GM19328 (cell line): Measurements from ENCODE around the gene NFIB.

Source experiments
- ATAC-seq: cut with Tn5 transposase; IDR thresholded peaks from one replicate; pipeline ENCODE4 v1.9.1; 2021; ENCODE audit warnings: mild to moderate bottlenecking, moderate library complexity; ENCODE audit not compliant: unreplicated experiment

The NFIB gene

GRCh38 chr9:14321517-14322130 lies 7.7 kb upstream of the NFIB start:
- no peak for ATAC-seq

DNA sequence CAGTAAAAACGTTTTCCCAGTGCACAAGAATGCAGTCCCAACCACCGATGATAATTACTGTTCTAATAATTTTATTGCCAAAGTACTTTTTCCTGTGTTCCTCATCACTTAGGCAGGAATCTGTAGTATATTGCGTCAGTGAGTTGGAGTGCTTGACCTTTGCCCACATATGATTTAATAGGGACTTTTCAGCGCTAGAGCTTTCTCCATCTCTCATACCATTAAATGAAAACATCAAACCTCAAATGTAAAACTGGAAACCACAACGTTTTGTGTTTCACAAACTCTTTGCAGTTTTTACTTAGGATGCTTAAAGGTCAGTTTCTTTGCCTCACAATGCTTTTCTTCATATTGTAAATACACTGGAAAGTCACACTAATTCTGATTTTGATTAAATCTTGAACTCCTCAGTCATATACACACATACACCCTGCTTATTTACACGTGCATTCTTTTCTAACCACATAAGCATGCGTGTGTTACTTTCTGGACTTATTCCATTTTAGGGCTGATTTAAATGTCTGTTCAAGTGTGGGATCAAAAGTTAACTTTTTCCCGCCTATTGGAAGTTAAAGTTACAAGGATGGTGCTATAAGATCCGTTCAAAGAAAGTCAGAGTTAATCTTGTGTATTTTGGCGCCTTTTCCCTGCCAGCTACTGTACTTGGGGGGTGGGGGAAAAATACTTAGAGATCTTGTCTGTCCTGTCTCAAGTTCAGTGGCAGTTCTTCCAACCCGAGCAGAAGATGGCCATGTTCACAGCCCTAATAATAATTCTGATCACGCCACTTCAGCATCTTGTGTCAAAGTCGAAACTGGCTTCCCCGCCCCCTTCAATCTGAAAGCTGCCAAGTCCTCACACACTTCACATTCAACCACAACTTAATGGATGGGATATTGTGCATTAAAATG lies 6.6 kb upstream of the NFIB start:
- ATAC-seq, result no peak

- ATAC-seq, result no peak
Observed at GRCh38 chr9:14318934-14319580, 5.1 kb upstream of the NFIB start.

DNA sequence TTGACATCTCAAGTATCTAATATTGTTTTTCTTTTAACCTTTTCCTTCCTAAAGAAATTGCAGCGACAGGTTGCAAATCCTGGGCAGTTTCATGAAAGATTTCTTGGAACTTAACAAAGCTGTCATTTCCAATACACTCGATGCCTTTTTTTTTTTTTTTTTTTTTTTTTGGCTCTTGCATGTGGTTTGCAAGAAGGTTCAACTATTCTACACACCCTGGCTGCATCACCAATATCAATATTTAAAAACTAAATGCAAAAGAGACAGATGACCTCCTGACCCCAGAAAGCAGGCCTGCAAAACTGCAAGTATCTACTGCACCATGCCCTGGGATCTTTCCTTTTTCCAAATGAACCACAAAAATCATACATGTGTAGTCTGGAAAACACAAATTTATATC lies 4.4 kb upstream of the NFIB start:
- ATAC-seq, result no peak

DNA sequence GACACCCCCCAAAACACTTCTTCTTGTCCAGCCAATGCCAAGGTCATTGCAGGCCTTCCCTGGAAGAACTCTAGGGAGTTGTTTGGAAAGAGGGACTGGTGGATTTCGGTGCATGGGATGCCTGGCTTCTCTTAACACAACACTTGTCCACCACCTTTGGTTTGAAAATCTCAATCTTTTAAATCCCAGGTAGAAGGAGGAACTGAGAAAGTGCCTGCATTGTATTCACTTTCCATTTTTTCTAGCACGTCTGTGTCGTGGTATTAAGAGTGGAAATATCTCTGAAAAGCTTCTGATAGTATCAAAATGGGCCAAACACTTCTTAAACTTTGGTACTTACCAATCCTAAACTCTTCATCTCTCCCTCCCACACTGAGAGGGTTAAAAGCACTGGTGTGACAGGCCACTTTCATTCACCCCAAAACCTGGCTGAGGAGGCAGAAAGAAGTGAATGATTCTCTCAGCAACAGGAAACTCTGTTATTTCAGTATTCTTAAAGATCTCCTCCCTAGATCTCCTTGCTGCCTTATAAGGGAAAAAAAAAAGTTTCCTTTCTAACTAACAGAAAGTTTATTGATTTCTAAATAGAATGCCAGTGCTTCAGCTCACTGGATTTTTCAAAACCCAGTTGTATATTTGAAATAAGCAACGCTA lies 3.9 kb upstream of the NFIB start:
- no peak for ATAC-seq

- ATAC-seq, result no peak
Observed at GRCh38 chr9:14316602-14317300, 2.8 kb upstream of the NFIB start.

- no peak for ATAC-seq
Observed at GRCh38 chr9:14315875-14316601, 2.1 kb upstream of the NFIB start.

- ATAC-seq, result no peak
Observed at GRCh38 chr9:14314929-14315874, 1.3 kb upstream of the NFIB start.

- ATAC-seq, result no peak
Observed at GRCh38 chr9:14314424-14314928, 535 bp upstream of the NFIB start.

GRCh38 chr9:14313378-14313940 lies 482 bp downstream of the NFIB start:
- no peak for ATAC-seq

GRCh38 chr9:14312719-14313377 lies 1.1 kb downstream of the NFIB start:
- ATAC-seq, result no peak

- no peak for ATAC-seq
Observed at GRCh38 chr9:14311956-14312685, 1.8 kb downstream of the NFIB start.

DNA sequence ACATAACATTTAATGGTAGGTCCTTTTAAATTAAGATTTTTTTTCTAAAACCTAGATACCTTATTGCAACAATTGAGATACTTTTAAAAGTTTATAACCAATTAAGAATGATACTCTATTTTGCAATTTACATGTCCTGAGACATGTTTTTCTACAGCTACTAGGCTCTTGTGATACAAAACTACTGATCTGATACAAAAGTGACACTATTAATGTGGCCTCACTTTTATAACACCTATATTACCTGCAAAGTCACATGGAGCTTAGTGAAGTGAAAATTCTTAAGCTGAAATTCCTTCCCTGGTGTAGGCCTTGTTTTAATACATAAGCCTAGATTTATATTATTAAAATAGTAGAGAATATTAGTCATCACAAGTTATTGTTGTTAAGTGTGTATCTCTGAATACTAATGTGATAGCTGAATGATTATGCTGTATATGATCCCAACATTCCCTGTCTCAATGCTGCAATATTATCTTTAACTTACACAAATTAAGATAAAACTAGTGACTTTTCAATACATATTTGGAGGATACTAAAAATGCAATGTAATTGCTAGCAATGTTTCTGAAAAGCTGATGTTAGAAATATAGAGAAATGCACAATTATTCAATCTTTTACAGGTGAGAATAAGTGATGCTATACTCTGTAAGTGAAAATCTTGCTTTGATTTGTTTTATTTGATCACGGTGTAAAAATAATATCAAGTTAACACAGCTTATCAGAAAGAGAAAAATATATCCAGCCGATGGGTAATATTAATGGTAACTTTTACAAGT lies 2.6 kb downstream of the NFIB start:
- ATAC-seq, result no peak

DNA sequence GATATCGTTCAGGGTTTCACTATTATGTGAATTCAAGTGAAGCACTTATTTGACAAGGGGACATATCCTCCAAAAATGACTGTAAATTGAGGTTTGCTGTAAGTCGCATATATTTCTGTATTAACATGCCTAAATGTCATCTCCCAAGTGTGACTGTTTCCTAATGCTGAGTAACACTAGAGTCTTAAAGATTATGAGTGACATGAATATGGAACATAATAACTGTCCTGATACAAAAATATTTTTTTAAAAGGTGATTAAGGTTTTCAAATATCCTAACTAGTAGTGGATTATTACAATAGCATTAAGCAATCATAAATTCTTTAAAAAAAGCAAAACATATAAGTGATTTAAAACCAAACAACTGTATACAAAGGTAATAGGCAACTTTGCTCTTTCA lies 3.6 kb downstream of the NFIB start:
- ATAC-seq, result no peak

GRCh38 chr9:14309403-14309802 lies 4.5 kb downstream of the NFIB start:
- ATAC-seq, result no peak

GRCh38 chr9:14308853-14309145 lies 5.1 kb downstream of the NFIB start:
- no peak for ATAC-seq
